Measurements from ENCODE around the gene FGA.

DNA sequence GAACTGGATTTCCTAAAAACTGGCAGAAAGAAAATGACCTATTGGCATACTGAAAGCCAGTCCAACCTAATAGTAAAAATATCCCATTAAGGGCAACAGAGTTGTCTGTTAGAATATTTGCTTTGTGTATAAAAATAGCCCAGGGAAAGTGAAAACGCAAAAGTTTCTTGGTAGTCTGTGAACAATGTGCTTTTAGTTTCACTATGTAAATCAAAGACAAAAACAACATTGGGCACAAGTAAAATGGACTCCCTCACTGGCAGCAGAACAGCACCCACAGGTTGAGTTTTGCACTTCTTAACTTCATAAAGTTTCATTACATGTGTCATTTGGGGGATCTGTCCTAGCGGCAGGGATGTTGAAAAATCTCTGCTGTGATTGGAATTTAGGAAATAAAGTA lies 26.2 kb upstream of the FGA start:
- no peak for TF ChIP-seq CTCF (IDR thresholded peaks at IDR 0.05)
- TF ChIP-seq POLR2A (IDR thresholded peaks at IDR 0.05), result no peak

Data from lower leg skin (tissue), 3 donors.